HG02623 (cell line): ENCODE results near the gene HPCAL1.
A peak's percentile ranks its signal among the peaks of the same experiment; 100 is the strongest.

Source experiments
- ATAC-seq: cut with Tn5 transposase; IDR thresholded peaks from one replicate; pipeline ENCODE4 v1.9.1; 2021; ENCODE audit warnings: moderate library complexity; ENCODE audit not compliant: unreplicated experiment

Gene HPCAL1

GRCh38 chr2:10321622-10322021, 18.9 kb downstream of the HPCAL1 start:
- no peak for ATAC-seq

GRCh38 chr2:10322481-10322880, 19.8 kb downstream of the HPCAL1 start:
- no peak for ATAC-seq

GRCh38 chr2:10322973-10323372, 20.3 kb downstream of the HPCAL1 start:
- ATAC-seq, result no peak

- ATAC-seq, result no peak
Measured at GRCh38 chr2:10323535-10323934, 20.8 kb downstream of the HPCAL1 start.

- ATAC-seq, result no peak
Measured at GRCh38 chr2:10324095-10324832, 21.6 kb downstream of the HPCAL1 start.

GRCh38 chr2:10325278-10326145, 22.8 kb downstream of the HPCAL1 start:
- no peak for ATAC-seq

- no peak for ATAC-seq
Measured at GRCh38 chr2:10326151-10326616, 23.5 kb downstream of the HPCAL1 start.

- ATAC-seq, result no peak
Measured at GRCh38 chr2:10326707-10327594, 24.2 kb downstream of the HPCAL1 start.

GRCh38 chr2:10327896-10328669, 25.4 kb downstream of the HPCAL1 start:
- no peak for ATAC-seq

GRCh38 chr2:10328670-10329579, 26.2 kb downstream of the HPCAL1 start:
- no peak for ATAC-seq

- ATAC-seq, result no peak
Measured at GRCh38 chr2:10329580-10329879, 26.8 kb downstream of the HPCAL1 start.

GRCh38 chr2:10329880-10330699, 27.4 kb downstream of the HPCAL1 start:
- ATAC-seq, result no peak

- ATAC-seq, result no peak
Measured at GRCh38 chr2:10330700-10331026, 28.0 kb downstream of the HPCAL1 start.

GRCh38 chr2:10331027-10331701, 28.5 kb downstream of the HPCAL1 start:
- peak; percentile 51 for ATAC-seq

GRCh38 chr2:10331702-10332401, 29.1 kb downstream of the HPCAL1 start:
- ATAC-seq, result peak; percentile 62

- no peak for ATAC-seq
Measured at GRCh38 chr2:10332402-10333246, 29.9 kb downstream of the HPCAL1 start.

- no peak for ATAC-seq
Measured at GRCh38 chr2:10333247-10333613, 30.5 kb downstream of the HPCAL1 start.
